ENCODE results near the gene FAM210B.

Gene FAM210B

GRCh38 chr20:56381501-56381900, 22.7 kb downstream of the FAM210B start:
- WGBS (ENCODE audit: insufficient coverage) = no CpG with 5 or more reads among the region's 1 CpG
- H3K27me3 ChIP-seq (replicated peaks in 2 of 5; ENCODE audit: control insufficient read depth in 4 of 5, insufficient read depth in 5 of 5, low read length in 4 of 5) = no peaks in the 10 kb centered on the region
- no peak overlapping the region for H3K27ac ChIP-seq (ENCODE audit: insufficient read depth in 1 of 2, low read depth in 1 of 2, low read length in 2 of 2, poor library complexity in 1 of 2, severe bottlenecking in 2 of 2)
- ChIA-PET POLR2A (no interaction called here), CTCF (interaction anchor here (1.1 to 1.5 kb wide), 3 partner anchors 9 to 13 kb away, joined by 3 to 5 read pairs (median 4); partner anchors contain the start of genes AURKA and CSTF1)
- peaks cover 0 to 6% (median 2%) of the 10 kb centered on the region in 4 experiments for H3K4me1 ChIP-seq (ENCODE audit: control extremely low read depth in 1 of 4, control insufficient read depth in 4 of 4, insufficient read depth in 4 of 4, low read length in 3 of 4)
- no peak for DNase-seq
- peaks cover 10 to 74% (median 28%) of the 10 kb centered on the region in 4 experiments for H3K36me3 ChIP-seq (ENCODE audit: control insufficient read depth in 4 of 4, insufficient read depth in 4 of 4, low read length in 3 of 4)
- no peaks in the 10 kb centered on the region for H3K9me3 ChIP-seq (ENCODE audit: control extremely low read depth in 1 of 5, control insufficient read depth in 4 of 5, insufficient read depth in 2 of 5, low read depth in 1 of 5, low read length in 4 of 5)
- no peak overlapping the region for H3K4me3 ChIP-seq (ENCODE audit: control insufficient read depth in 1 of 7, extremely low read depth in 1 of 7, insufficient read depth in 4 of 7, low read depth in 2 of 7, low read length in 6 of 7)

- Histone ChIP-seq H3K36me3 (ENCODE audit: control insufficient read depth in 4 of 4, insufficient read depth in 4 of 4, low read length in 3 of 4) (peaks cover 15 to 75% (median 28%) of the 10 kb centered on the region in 4 experiments), H3K9me3 (ENCODE audit: control extremely low read depth in 1 of 5, control insufficient read depth in 4 of 5, insufficient read depth in 2 of 5, low read depth in 1 of 5, low read length in 4 of 5) (no peaks in the 10 kb centered on the region), H3K27me3 (replicated peaks in 2 of 5; ENCODE audit: control insufficient read depth in 4 of 5, insufficient read depth in 5 of 5, low read length in 4 of 5) (no peaks in the 10 kb centered on the region), H3K4me1 (ENCODE audit: control extremely low read depth in 1 of 4, control insufficient read depth in 4 of 4, insufficient read depth in 4 of 4, low read length in 3 of 4) (no peaks in the 10 kb centered on the region), H3K27ac (ENCODE audit: insufficient read depth in 1 of 2, low read depth in 1 of 2, low read length in 2 of 2, poor library complexity in 1 of 2, severe bottlenecking in 2 of 2) (no peak overlapping the region), H3K4me3 (ENCODE audit: control insufficient read depth in 1 of 7, extremely low read depth in 1 of 7, insufficient read depth in 4 of 7, low read depth in 2 of 7, low read length in 6 of 7) (no peak overlapping the region)
- ChIA-PET CTCF (no interaction called here), POLR2A (no interaction called here)
- 94% methylated on average over 4 of the region's 4 CpGs for WGBS (ENCODE audit: insufficient coverage)
- no peak for DNase-seq
Measured at GRCh38 chr20:56382696-56383095, 23.9 kb downstream of the FAM210B start.

GRCh38 chr20:56383334-56383733, 24.6 kb downstream of the FAM210B start:
- ChIA-PET POLR2A (no interaction called here), CTCF (interaction anchor here (1.3 kb wide), 1 partner anchor 9 kb away, joined by 3 read pairs; the partner anchor contains the start of genes AURKA and CSTF1)
- Histone ChIP-seq H3K27ac (ENCODE audit: insufficient read depth in 1 of 2, low read depth in 1 of 2, low read length in 2 of 2, poor library complexity in 1 of 2, severe bottlenecking in 2 of 2) (no peak overlapping the region), H3K27me3 (replicated peaks in 2 of 5; ENCODE audit: control insufficient read depth in 4 of 5, insufficient read depth in 5 of 5, low read length in 4 of 5) (no peaks in the 10 kb centered on the region), H3K4me1 (ENCODE audit: control extremely low read depth in 1 of 4, control insufficient read depth in 4 of 4, insufficient read depth in 4 of 4, low read length in 3 of 4) (no peaks in the 10 kb centered on the region), H3K9me3 (ENCODE audit: control extremely low read depth in 1 of 5, control insufficient read depth in 4 of 5, insufficient read depth in 2 of 5, low read depth in 1 of 5, low read length in 4 of 5) (no peaks in the 10 kb centered on the region), H3K4me3 (ENCODE audit: control insufficient read depth in 1 of 7, extremely low read depth in 1 of 7, insufficient read depth in 4 of 7, low read depth in 2 of 7, low read length in 6 of 7) (no peak overlapping the region), H3K36me3 (ENCODE audit: control insufficient read depth in 4 of 4, insufficient read depth in 4 of 4, low read length in 3 of 4) (peaks cover 20 to 75% (median 29%) of the 10 kb centered on the region in 4 experiments)
- DNase-seq = no peak
- WGBS (ENCODE audit: insufficient coverage) = 100% methylated on average over 8 of the region's 8 CpGs

GRCh38 chr20:56385130-56385529, 26.4 kb downstream of the FAM210B start:
- DNase-seq = no peak
- H3K27me3 ChIP-seq (replicated peaks in 2 of 5; ENCODE audit: control insufficient read depth in 4 of 5, insufficient read depth in 5 of 5, low read length in 4 of 5) = no peaks in the 10 kb centered on the region
- no peak overlapping the region for H3K27ac ChIP-seq (ENCODE audit: insufficient read depth in 1 of 2, low read depth in 1 of 2, low read length in 2 of 2, poor library complexity in 1 of 2, severe bottlenecking in 2 of 2)
- WGBS (ENCODE audit: insufficient coverage) = 90% methylated on average over 3 of the region's 4 CpGs
- no peaks in the 10 kb centered on the region for H3K4me1 ChIP-seq (ENCODE audit: control extremely low read depth in 1 of 4, control insufficient read depth in 4 of 4, insufficient read depth in 4 of 4, low read length in 3 of 4)
- CTCF ChIA-PET = interaction anchor here (1.0 to 2.3 kb wide), 2 partner anchors 10 to 13 kb away, joined by 3 to 11 read pairs; no protein-coding TSS in a partner anchor
- H3K36me3 ChIP-seq (ENCODE audit: control insufficient read depth in 4 of 4, insufficient read depth in 4 of 4, low read length in 3 of 4) = peaks cover 18 to 79% (median 33%) of the 10 kb centered on the region in 4 experiments
- H3K9me3 ChIP-seq (ENCODE audit: control extremely low read depth in 1 of 5, control insufficient read depth in 4 of 5, insufficient read depth in 2 of 5, low read depth in 1 of 5, low read length in 4 of 5) = no peaks in the 10 kb centered on the region
- POLR2A ChIA-PET = no interaction called here
- H3K4me3 ChIP-seq (ENCODE audit: control insufficient read depth in 1 of 7, extremely low read depth in 1 of 7, insufficient read depth in 4 of 7, low read depth in 2 of 7, low read length in 6 of 7) = no peak overlapping the region

- POLR2A ChIA-PET = interaction anchor here (0.6 kb wide), 1 partner anchor 137 kb away, joined by 4 read pairs; no protein-coding TSS in a partner anchor
- Histone ChIP-seq H3K27me3 (replicated peaks in 2 of 5; ENCODE audit: control insufficient read depth in 4 of 5, insufficient read depth in 5 of 5, low read length in 4 of 5) (no peaks in the 10 kb centered on the region), H3K4me3 (ENCODE audit: control insufficient read depth in 1 of 7, extremely low read depth in 1 of 7, insufficient read depth in 4 of 7, low read depth in 2 of 7, low read length in 6 of 7) (no peak overlapping the region), H3K36me3 (ENCODE audit: control insufficient read depth in 4 of 4, insufficient read depth in 4 of 4, low read length in 3 of 4) (peaks cover 14 to 70% (median 33%) of the 10 kb centered on the region in 4 experiments), H3K9me3 (ENCODE audit: control extremely low read depth in 1 of 5, control insufficient read depth in 4 of 5, insufficient read depth in 2 of 5, low read depth in 1 of 5, low read length in 4 of 5) (no peaks in the 10 kb centered on the region), H3K27ac (ENCODE audit: insufficient read depth in 1 of 2, low read depth in 1 of 2, low read length in 2 of 2, poor library complexity in 1 of 2, severe bottlenecking in 2 of 2) (no peak overlapping the region), H3K4me1 (ENCODE audit: control extremely low read depth in 1 of 4, control insufficient read depth in 4 of 4, insufficient read depth in 4 of 4, low read length in 3 of 4) (peaks cover 2 to 8% (median 6%) of the 10 kb centered on the region in 4 experiments)
- CTCF ChIA-PET = interaction anchor here (1.0 kb wide), 1 partner anchor 12 kb away, joined by 3 read pairs; no protein-coding TSS in a partner anchor
- 100% methylated on average over 6 of the region's 6 CpGs for WGBS (ENCODE audit: insufficient coverage)
- no peak for DNase-seq
Measured at GRCh38 chr20:56386219-56386618, 27.4 kb downstream of the FAM210B start.

- Histone ChIP-seq H3K4me1 (ENCODE audit: control extremely low read depth in 1 of 4, control insufficient read depth in 4 of 4, insufficient read depth in 4 of 4, low read length in 3 of 4) (peaks cover 13 to 25% (median 17%) of the 10 kb centered on the region in 4 experiments), H3K36me3 (ENCODE audit: control insufficient read depth in 4 of 4, insufficient read depth in 4 of 4, low read length in 3 of 4) (peaks cover 11 to 46% (median 20%) of the 10 kb centered on the region in 4 experiments), H3K9me3 (ENCODE audit: control extremely low read depth in 1 of 5, control insufficient read depth in 4 of 5, insufficient read depth in 2 of 5, low read depth in 1 of 5, low read length in 4 of 5) (no peaks in the 10 kb centered on the region), H3K4me3 (ENCODE audit: control insufficient read depth in 1 of 7, extremely low read depth in 1 of 7, insufficient read depth in 4 of 7, low read depth in 2 of 7, low read length in 6 of 7) (no peak overlapping the region), H3K27me3 (replicated peaks in 2 of 5; ENCODE audit: control insufficient read depth in 4 of 5, insufficient read depth in 5 of 5, low read length in 4 of 5) (no peaks in the 10 kb centered on the region), H3K27ac (ENCODE audit: insufficient read depth in 1 of 2, low read depth in 1 of 2, low read length in 2 of 2, poor library complexity in 1 of 2, severe bottlenecking in 2 of 2) (no peak overlapping the region)
- POLR2A ChIA-PET = no interaction called here
- 100% methylated on average over 4 of the region's 4 CpGs for WGBS (ENCODE audit: insufficient coverage)
- DNase-seq = no peak
- CTCF ChIA-PET = interaction anchor here (0.7 to 1.5 kb wide), 2 partner anchors 14 to 31 kb away, joined by 3 to 4 read pairs; no protein-coding TSS in a partner anchor
Measured at GRCh38 chr20:56388882-56389281, 30.1 kb downstream of the FAM210B start.

- CTCF ChIA-PET = no interaction called here
- POLR2A ChIA-PET = no interaction called here
- H3K4me1 ChIP-seq (ENCODE audit: control extremely low read depth in 1 of 4, control insufficient read depth in 4 of 4, insufficient read depth in 4 of 4, low read length in 3 of 4) = peaks cover 17 to 28% (median 18%) of the 10 kb centered on the region in 4 experiments
- H3K4me3 ChIP-seq (ENCODE audit: control insufficient read depth in 1 of 7, extremely low read depth in 1 of 7, insufficient read depth in 4 of 7, low read depth in 2 of 7, low read length in 6 of 7) = no peak overlapping the region
- WGBS (ENCODE audit: insufficient coverage) = 100% methylated on average over 4 of the region's 4 CpGs
- no peak overlapping the region for H3K27ac ChIP-seq (ENCODE audit: insufficient read depth in 1 of 2, low read depth in 1 of 2, low read length in 2 of 2, poor library complexity in 1 of 2, severe bottlenecking in 2 of 2)
- no peaks in the 10 kb centered on the region for H3K9me3 ChIP-seq (ENCODE audit: control extremely low read depth in 1 of 5, control insufficient read depth in 4 of 5, insufficient read depth in 2 of 5, low read depth in 1 of 5, low read length in 4 of 5)
- H3K27me3 ChIP-seq (replicated peaks in 2 of 5; ENCODE audit: control insufficient read depth in 4 of 5, insufficient read depth in 5 of 5, low read length in 4 of 5) = no peaks in the 10 kb centered on the region
- no peak for DNase-seq
- H3K36me3 ChIP-seq (ENCODE audit: control insufficient read depth in 4 of 4, insufficient read depth in 4 of 4, low read length in 3 of 4) = peaks cover 9 to 41% (median 18%) of the 10 kb centered on the region in 4 experiments
Measured at GRCh38 chr20:56389807-56390206, 31.0 kb downstream of the FAM210B start.

All from common myeloid progenitor, CD34-positive (primary cell).